Astrocyte (in vitro differentiated cells and primary cell): ENCODE data around the gene STK39. TPM values are rescaled to one million over a fixed set of nuclear protein-coding genes. Genes with fewer than 3 reads are reported as not detected.

Experiments
- DNase-seq: peaks from one replicate; pipeline ENCODE4 v3.0.0-alpha.2; 2010; ENCODE audit warnings: low read depth
- FAIRE-seq: peaks from 2 replicates; lab custom pipeline; 2011; peaks lifted over from hg19 to GRCh38; lab: Jason Lieb, UNC
- H2AFZ ChIP-seq: 2 replicates; pipeline ENCODE4 v1.6.0; 2012; ENCODE audit warnings: low read depth, low read length, inconsistent platforms
- H3K27ac ChIP-seq: 2 replicates; pipeline ENCODE4 v1.5.1; 2011; ENCODE audit warnings: low read depth, low read length, inconsistent platforms
- H3K27me3 ChIP-seq: 2 replicates; pipeline ENCODE4 v1.6.0; 2011; ENCODE audit warnings: low read length, inconsistent platforms; ENCODE audit not compliant: insufficient read depth
- H3K36me3 ChIP-seq: 2 replicates; pipeline ENCODE4 v1.5.1; 2011; ENCODE audit warnings: low read length, inconsistent platforms; ENCODE audit not compliant: insufficient read depth
- H3K4me1 ChIP-seq: 2 replicates; pipeline ENCODE4 v1.5.1; 2011; ENCODE audit warnings: low read length, inconsistent platforms; ENCODE audit not compliant: insufficient read depth
- H3K4me2 ChIP-seq: 2 replicates; pipeline ENCODE4 v1.6.0; 2012; ENCODE audit warnings: low read length, inconsistent platforms
- H3K4me3 ChIP-seq: 2 replicates; pipeline ENCODE4 v1.5.1; 2011; ENCODE audit warnings: low read depth, mild to moderate bottlenecking, low read length, inconsistent platforms; ENCODE audit not compliant: insufficient read depth
- H3K79me2 ChIP-seq: 2 replicates; pipeline ENCODE4 v1.6.0; 2012; ENCODE audit warnings: mild to moderate bottlenecking, low read length, inconsistent platforms; ENCODE audit not compliant: insufficient read depth
- H3K9ac ChIP-seq: 2 replicates; pipeline ENCODE4 v1.6.0; 2012; ENCODE audit warnings: mild to moderate bottlenecking, low read length, inconsistent platforms
- H3K9me3 ChIP-seq: 2 replicates; pipeline ENCODE4 v1.5.1; 2012; ENCODE audit warnings: low read depth, mild to moderate bottlenecking, low read length, inconsistent platforms; ENCODE audit not compliant: insufficient read depth
- H4K20me1 ChIP-seq: 2 replicates; pipeline ENCODE4 v1.6.0; 2012; ENCODE audit warnings: low read length, inconsistent platforms; ENCODE audit not compliant: insufficient read depth
- H3K27ac Mint-ChIP-seq: one replicate; pipeline ENCODE4 v1.8.0; 2021; ENCODE audit warnings: mild to moderate bottlenecking, mixed read lengths; ENCODE audit not compliant: unreplicated experiment
- H3K27me3 Mint-ChIP-seq: one replicate; pipeline ENCODE4 v1.8.0; 2021; ENCODE audit warnings: low read depth, mixed read lengths; ENCODE audit not compliant: unreplicated experiment
- H3K36me3 Mint-ChIP-seq: one replicate; pipeline ENCODE4 v1.8.0; 2021; ENCODE audit warnings: low read depth, mixed read lengths; ENCODE audit not compliant: unreplicated experiment
- H3K4me1 Mint-ChIP-seq: one replicate; pipeline ENCODE4 v1.8.0; 2021; ENCODE audit warnings: low read depth, mixed read lengths; ENCODE audit not compliant: unreplicated experiment
- H3K4me3 Mint-ChIP-seq: one replicate; pipeline ENCODE4 v1.8.0; 2021; ENCODE audit warnings: mild to moderate bottlenecking, moderate library complexity, mixed read lengths; ENCODE audit not compliant: unreplicated experiment
- H3K9me3 Mint-ChIP-seq: one replicate; pipeline ENCODE4 v1.8.0; 2021; ENCODE audit warnings: mild to moderate bottlenecking, mixed read lengths; ENCODE audit not compliant: unreplicated experiment
- EZH2 ChIP-seq: IDR thresholded peaks from 2 replicates; pipeline ENCODE4 v1.6.1; 2012; ENCODE audit warnings: mild to moderate bottlenecking, low read length, inconsistent platforms; ENCODE audit not compliant: insufficient read depth
- total RNA-seq: library from RNA; stranded (reverse); gene quantifications from 2 replicates; pipeline ENCODE4 v1.2.1, GENCODE V29; 2021
- TF ChIP-seq, protein P1 (sequence below): IDR thresholded peaks from 2 replicates; pipeline ENCODE4 v1.5.1; 2011; ENCODE audit warnings: low read depth, mild to moderate bottlenecking, inconsistent platforms, low read length, moderate library complexity; ENCODE audit not compliant: insufficient read depth

The STK39 gene
- total RNA-seq, 1 donor from 2014 or later, result 23.4 TPM

DNA sequence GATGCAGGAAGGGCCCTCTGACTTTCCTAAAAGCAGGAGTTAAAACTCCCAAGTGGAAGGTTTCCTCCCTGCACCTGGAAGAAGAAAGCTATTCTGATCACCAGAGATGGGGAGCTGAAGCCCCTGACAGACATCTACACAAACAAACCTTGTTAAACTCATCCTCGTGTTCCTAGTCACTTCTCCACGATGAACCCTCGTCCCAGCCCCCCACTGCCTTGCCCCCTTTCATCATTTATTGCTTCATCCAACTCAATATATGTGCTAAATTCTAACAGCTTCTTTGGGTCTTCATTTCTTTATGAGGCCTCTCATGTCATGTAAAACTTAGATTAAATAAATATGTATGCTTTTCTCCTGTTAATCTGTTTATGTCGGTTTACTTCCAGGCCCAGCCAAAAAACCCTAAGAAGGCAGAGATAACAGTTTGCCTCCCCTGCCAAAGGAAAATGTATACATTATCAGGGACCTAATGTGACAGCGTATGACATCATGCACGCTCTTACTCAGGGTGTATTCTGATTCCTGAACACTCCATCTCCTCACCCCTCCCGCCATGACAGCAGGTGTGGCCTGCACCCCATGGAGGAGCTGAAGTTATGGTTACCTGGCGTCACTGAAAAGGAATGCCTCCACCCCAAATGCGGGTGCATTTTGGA lies 287.2 kb downstream of the STK39 start:
- no peaks in the 10 kb centered on the region for H4K20me1 ChIP-seq
- no peak overlapping the region for H3K4me3 Mint-ChIP-seq
- H3K36me3 Mint-ChIP-seq, result peaks cover 1% of the 10 kb centered on the region

GRCh38 chr2:167957662-167958061 lies 289.7 kb downstream of the STK39 start:
- Mint-ChIP-seq H3K27ac (no peak overlapping the region), H3K27me3 (no peaks in the 10 kb centered on the region), H3K4me1 (no peaks in the 10 kb centered on the region), H3K4me3 (no peak overlapping the region), H3K36me3 (peaks cover 2% of the 10 kb centered on the region), H3K9me3 (no peaks in the 10 kb centered on the region)
- no peak for FAIRE-seq
- Histone ChIP-seq H3K79me2 (no peaks in the 10 kb centered on the region), H3K4me3 (no peak overlapping the region), H3K27me3 (no peaks in the 10 kb centered on the region), H3K27ac (no peak overlapping the region), H3K4me1 (no peaks in the 10 kb centered on the region), H2AFZ (no peak overlapping the region), H3K36me3 (no peaks in the 10 kb centered on the region), H4K20me1 (no peaks in the 10 kb centered on the region), H3K9me3 (no peaks in the 10 kb centered on the region), H3K9ac (no peak overlapping the region), H3K4me2 (no peak overlapping the region)
- no peak for DNase-seq
- TF ChIP-seq, protein P1, sequence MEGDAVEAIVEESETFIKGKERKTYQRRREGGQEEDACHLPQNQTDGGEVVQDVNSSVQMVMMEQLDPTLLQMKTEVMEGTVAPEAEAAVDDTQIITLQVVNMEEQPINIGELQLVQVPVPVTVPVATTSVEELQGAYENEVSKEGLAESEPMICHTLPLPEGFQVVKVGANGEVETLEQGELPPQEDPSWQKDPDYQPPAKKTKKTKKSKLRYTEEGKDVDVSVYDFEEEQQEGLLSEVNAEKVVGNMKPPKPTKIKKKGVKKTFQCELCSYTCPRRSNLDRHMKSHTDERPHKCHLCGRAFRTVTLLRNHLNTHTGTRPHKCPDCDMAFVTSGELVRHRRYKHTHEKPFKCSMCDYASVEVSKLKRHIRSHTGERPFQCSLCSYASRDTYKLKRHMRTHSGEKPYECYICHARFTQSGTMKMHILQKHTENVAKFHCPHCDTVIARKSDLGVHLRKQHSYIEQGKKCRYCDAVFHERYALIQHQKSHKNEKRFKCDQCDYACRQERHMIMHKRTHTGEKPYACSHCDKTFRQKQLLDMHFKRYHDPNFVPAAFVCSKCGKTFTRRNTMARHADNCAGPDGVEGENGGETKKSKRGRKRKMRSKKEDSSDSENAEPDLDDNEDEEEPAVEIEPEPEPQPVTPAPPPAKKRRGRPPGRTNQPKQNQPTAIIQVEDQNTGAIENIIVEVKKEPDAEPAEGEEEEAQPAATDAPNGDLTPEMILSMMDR, result no peak
- TF ChIP-seq EZH2, result no peak

More for the DNA sequence above, 287.2 kb downstream of the STK39 start:
- Histone ChIP-seq H3K27me3 (no peaks in the 10 kb centered on the region), H3K9ac (no peak overlapping the region), H3K4me2 (no peak overlapping the region), H2AFZ (no peak overlapping the region), H3K4me1 (no peaks in the 10 kb centered on the region), H3K9me3 (no peaks in the 10 kb centered on the region), H3K79me2 (no peaks in the 10 kb centered on the region), H3K36me3 (no peaks in the 10 kb centered on the region), H3K4me3 (no peak overlapping the region), H3K27ac (no peak overlapping the region)
- DNase-seq (no peak), FAIRE-seq (no peak)
- H3K4me1 Mint-ChIP-seq, result no peaks in the 10 kb centered on the region
- H3K27me3 Mint-ChIP-seq, result no peaks in the 10 kb centered on the region
- no peak overlapping the region for H3K27ac Mint-ChIP-seq
- no peaks in the 10 kb centered on the region for H3K9me3 Mint-ChIP-seq
- TF ChIP-seq, protein P1, result no peak
- TF ChIP-seq EZH2, result no peak

DNA sequence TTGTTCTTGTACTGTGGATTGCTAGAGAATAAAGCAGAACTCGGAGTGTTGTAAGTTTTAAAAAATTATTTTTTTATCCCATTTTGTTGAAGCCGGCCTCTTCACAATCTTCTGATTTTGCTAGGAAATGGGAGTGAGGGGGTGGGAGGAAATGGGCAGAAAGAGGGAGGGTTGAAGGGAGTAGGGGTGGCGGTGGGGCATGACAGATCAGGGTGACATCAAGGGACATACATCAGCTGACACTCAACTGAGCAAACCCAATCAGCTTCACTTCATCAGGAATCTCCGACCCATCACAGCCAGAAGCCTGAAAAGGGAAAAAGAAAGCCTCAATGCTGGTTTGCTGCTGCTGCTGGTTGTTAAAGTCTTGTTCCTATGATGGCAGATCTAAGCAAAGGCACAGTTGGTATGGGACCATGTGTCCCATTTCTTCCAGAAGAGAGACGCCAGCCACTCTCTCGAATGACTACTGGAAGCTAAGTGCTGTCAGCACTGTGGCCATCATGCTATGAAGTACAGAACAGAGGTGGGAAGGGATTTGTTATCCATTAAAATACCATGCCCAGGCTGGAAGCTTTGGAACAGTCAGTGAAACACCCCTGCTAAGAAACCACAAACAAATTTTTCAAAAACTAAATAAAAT lies 292.0 kb downstream of the STK39 start:
- Histone ChIP-seq H3K4me3 (no peak overlapping the region), H4K20me1 (no peaks in the 10 kb centered on the region), H2AFZ (no peak overlapping the region), H3K79me2 (no peaks in the 10 kb centered on the region), H3K4me1 (no peaks in the 10 kb centered on the region), H3K9me3 (no peaks in the 10 kb centered on the region), H3K4me2 (no peak overlapping the region), H3K9ac (no peak overlapping the region), H3K36me3 (no peaks in the 10 kb centered on the region), H3K27ac (no peak overlapping the region), H3K27me3 (no peaks in the 10 kb centered on the region)
- Mint-ChIP-seq H3K36me3 (peaks cover 2% of the 10 kb centered on the region), H3K27ac (no peak overlapping the region), H3K4me3 (no peak overlapping the region), H3K9me3 (no peaks in the 10 kb centered on the region), H3K4me1 (no peaks in the 10 kb centered on the region), H3K27me3 (no peaks in the 10 kb centered on the region)
- DNase-seq, result no peak
- no peak for TF ChIP-seq EZH2
- TF ChIP-seq, protein P1, result no peak
- no peak for FAIRE-seq
